Chondrocyte (in vitro differentiated cells): ENCODE data around the gene TSR3. TPM values are rescaled to one million over a fixed set of nuclear protein-coding genes. Genes with fewer than 3 reads are reported as not detected.
"Not testable (repeated sequence)": the region's sequence is repeated elsewhere in the genome, so short reads cannot be mapped to it uniquely, and the experiment has no call there.

ENCODE experiments used
- DNase-seq: peaks from one replicate; pipeline ENCODE4 v3.0.0; 2021; ENCODE audit warnings: mixed read lengths, low spot score
- H3K27ac Mint-ChIP-seq: one replicate; pipeline ENCODE4 v1.8.0; 2021; ENCODE audit warnings: mild to moderate bottlenecking, moderate library complexity, mixed read lengths; ENCODE audit not compliant: unreplicated experiment
- H3K27me3 Mint-ChIP-seq: 2 replicates; pipeline ENCODE4 v1.8.0; 2021; ENCODE audit warnings: low read depth, mixed read lengths
- H3K36me3 Mint-ChIP-seq: 2 replicates; pipeline ENCODE4 v1.8.0; 2021; ENCODE audit warnings: low read depth, mixed read lengths
- H3K4me1 Mint-ChIP-seq: 2 replicates; pipeline ENCODE4 v1.8.0; 2021; ENCODE audit warnings: low read depth, mild to moderate bottlenecking, mixed read lengths
- H3K4me3 Mint-ChIP-seq: one replicate; pipeline ENCODE4 v1.8.0; 2021; ENCODE audit warnings: mild to moderate bottlenecking, moderate library complexity, mixed read lengths; ENCODE audit not compliant: unreplicated experiment
- H3K9me3 Mint-ChIP-seq: 2 replicates; pipeline ENCODE4 v1.8.0; 2021; ENCODE audit warnings: low read depth, mixed read lengths
- total RNA-seq: library from RNA; stranded (reverse); gene quantifications from 3 replicates; pipeline ENCODE4 v1.2.1, GENCODE V29; 2021
- TF ChIP-seq, protein P1 (sequence below): fragments of 200-600 bp; sonication (generic); IDR thresholded peaks from 2 replicates; pipeline ENCODE4 v1.5.0; 2021; ENCODE audit warnings: antibody characterized with exemption, mild to moderate bottlenecking, moderate library complexity

Gene TSR3
- total RNA-seq, 1 donor from 2014 or later = 56.0 TPM

DNA sequence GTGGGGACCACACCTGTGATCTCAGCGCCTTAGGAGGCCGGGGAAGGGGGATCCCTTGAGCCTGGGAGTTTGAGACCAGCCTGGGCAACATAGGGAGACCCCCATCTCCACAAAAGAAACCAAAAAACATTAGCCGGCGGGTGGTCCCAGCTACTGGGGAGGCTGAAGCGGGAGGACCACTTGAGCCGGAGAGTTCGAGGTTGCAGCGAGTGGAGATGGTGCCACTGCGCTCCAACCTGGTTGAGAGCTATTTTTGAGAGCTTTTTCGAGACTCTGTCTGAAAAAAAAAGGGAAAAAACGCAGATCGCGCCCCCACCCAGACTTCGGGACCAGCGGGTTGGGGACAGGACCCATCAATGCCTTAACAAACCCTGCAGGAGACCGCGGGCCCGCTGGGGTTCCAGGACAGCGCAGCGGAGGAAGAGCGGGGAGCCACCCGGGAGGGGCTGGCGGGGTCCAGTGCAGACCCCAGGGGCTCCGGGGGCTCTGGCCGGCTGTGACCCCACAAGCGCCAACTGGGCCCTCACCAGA is 19.0 kb downstream of the TSR3 start:
- Mint-ChIP-seq H3K36me3 (no peaks in the 10 kb centered on the region), H3K9me3 (no peaks in the 10 kb centered on the region), H3K27ac (no peak overlapping the region), H3K27me3 (peaks cover 26% of the 10 kb centered on the region), H3K4me3 (peak overlapping the region; percentile 35), H3K4me1 (peaks cover 4% of the 10 kb centered on the region)
- TF ChIP-seq, protein P1, sequence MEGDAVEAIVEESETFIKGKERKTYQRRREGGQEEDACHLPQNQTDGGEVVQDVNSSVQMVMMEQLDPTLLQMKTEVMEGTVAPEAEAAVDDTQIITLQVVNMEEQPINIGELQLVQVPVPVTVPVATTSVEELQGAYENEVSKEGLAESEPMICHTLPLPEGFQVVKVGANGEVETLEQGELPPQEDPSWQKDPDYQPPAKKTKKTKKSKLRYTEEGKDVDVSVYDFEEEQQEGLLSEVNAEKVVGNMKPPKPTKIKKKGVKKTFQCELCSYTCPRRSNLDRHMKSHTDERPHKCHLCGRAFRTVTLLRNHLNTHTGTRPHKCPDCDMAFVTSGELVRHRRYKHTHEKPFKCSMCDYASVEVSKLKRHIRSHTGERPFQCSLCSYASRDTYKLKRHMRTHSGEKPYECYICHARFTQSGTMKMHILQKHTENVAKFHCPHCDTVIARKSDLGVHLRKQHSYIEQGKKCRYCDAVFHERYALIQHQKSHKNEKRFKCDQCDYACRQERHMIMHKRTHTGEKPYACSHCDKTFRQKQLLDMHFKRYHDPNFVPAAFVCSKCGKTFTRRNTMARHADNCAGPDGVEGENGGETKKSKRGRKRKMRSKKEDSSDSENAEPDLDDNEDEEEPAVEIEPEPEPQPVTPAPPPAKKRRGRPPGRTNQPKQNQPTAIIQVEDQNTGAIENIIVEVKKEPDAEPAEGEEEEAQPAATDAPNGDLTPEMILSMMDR = no peak
- DNase-seq = no peak

DNA sequence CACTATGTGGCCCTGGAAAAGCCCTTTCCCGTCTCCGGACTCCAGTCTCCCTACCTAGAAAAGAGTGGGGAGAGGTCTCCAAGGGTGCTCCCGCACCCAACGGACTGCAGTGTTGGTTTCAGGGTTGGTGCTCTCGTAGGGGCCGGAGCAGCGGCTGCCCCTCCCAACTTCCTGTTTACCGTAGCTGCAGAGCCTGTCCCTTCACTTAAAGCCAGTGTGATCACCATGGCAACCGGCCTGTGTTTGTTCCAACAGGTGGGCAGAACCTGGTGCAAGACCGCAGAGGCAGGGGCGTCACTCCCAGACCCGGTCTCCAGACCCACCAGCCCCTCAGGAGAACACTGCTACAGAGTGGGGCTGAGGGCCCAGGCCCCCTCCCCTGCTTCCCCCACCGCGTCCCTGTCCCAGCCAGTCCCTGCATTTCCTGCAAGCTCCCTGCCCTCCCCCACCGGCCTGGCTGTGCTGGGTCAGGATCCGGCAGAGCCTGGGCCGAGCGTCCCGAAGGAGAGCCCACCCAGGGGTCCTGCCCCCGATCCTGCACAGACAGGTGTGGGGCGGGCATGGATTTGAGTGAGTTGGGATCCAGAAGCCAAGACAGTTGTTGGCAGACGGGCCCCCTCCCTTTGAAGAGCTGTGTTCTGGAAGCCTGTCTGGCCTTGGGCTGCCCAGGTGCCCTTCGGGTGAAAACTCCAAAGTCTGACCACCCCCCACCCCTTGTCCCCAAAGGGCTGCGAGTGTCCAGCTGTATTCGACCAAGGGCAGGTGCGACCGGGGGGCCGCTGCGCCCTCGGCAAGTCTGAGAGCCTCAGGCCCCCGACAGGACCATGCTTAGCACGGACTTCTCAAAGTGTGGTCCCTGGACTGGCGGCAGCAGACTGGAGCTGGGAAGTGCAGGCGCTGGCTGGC is 19.7 kb downstream of the TSR3 start:
- TF ChIP-seq, protein P1 = no peak
- no peak overlapping the region for H3K27ac Mint-ChIP-seq
- H3K4me1 Mint-ChIP-seq = peaks cover 4% of the 10 kb centered on the region
- no peaks in the 10 kb centered on the region for H3K9me3 Mint-ChIP-seq
- peaks cover 26% of the 10 kb centered on the region for H3K27me3 Mint-ChIP-seq
- H3K4me3 Mint-ChIP-seq = no peak overlapping the region
- no peak for DNase-seq
- no peaks in the 10 kb centered on the region for H3K36me3 Mint-ChIP-seq

DNA sequence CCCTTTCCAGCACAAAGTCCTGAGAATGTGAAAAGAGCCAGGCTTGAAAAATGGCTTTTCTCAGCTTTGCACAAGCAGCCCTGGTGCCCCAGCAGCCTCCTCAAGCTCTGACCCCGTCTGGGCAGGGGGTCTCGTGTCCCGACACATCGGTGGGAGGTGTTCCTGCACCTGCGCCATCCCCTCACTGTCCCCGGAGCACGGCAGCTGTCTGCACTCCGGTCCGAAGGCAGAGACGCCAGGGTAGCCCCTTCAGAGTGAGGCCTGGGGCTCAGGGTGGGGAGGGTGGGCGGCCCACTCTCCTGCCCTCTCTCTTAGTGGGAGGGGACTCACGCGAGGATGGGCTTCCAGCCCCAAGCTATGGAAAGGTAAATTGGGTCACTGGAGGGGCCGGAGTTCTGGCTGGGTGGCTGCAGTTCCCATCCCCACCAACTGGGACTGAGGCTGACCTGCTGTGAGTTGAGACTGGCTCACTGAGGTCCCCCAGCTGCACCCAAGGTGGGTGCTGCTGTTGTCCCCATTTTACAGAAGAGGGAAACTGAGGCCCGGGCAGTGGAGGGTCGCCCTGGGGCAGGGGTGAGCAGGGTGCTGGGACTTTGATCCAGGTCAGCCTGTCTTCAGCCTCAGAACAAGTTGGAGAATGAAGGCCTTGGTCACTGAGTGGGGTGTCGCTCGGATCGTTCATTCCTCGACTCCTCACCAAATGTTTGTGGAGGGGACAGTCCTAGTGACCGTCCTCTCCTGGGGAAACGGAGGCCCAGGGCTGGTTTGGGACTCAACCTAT is 20.6 kb downstream of the TSR3 start:
- TF ChIP-seq, protein P1 = peak; percentile 4
- H3K9me3 Mint-ChIP-seq = no peaks in the 10 kb centered on the region
- H3K4me3 Mint-ChIP-seq = no peak overlapping the region
- H3K27ac Mint-ChIP-seq = no peak overlapping the region
- no peak for DNase-seq
- peaks cover 22% of the 10 kb centered on the region for H3K27me3 Mint-ChIP-seq
- peaks cover 4% of the 10 kb centered on the region for H3K4me1 Mint-ChIP-seq
- no peaks in the 10 kb centered on the region for H3K36me3 Mint-ChIP-seq

DNA sequence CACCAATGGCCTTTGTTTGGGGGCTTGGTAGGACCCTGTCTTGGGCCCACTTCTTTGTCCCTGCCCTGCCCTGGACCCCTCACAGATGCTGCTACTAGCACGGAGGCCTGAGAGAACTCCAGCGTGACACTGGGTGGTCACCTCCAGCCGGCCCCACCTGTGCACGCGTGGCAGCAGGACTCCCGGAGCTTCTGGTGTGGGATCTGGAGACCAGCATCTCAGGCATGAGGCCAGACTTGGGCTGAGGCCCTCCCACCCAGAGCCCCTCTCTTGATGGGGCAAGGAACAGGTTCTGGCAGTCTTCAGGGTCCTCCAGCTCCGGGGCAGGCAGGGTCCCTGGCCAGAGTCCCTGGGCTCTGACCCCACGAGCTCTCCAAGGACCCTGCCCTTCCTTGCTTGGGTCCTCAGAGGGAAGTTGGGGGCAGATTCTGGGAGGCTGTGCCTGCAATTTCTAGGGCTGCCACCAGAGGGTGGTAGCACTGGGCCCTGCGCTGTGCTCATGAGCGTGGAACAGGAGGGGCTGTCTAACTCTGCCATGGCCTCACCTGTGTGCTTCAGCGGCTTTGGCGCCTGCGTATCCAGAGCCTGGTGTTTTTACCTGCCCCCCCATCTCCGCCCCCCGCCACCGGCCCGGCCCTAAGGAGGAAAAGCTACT is 21.3 kb downstream of the TSR3 start:
- Mint-ChIP-seq H3K9me3 (no peaks in the 10 kb centered on the region), H3K27me3 (peaks cover 21% of the 10 kb centered on the region), H3K4me3 (no peak overlapping the region), H3K36me3 (no peaks in the 10 kb centered on the region), H3K4me1 (peaks cover 4% of the 10 kb centered on the region), H3K27ac (no peak overlapping the region)
- DNase-seq = no peak
- TF ChIP-seq, protein P1 = peak; percentile 71

DNA sequence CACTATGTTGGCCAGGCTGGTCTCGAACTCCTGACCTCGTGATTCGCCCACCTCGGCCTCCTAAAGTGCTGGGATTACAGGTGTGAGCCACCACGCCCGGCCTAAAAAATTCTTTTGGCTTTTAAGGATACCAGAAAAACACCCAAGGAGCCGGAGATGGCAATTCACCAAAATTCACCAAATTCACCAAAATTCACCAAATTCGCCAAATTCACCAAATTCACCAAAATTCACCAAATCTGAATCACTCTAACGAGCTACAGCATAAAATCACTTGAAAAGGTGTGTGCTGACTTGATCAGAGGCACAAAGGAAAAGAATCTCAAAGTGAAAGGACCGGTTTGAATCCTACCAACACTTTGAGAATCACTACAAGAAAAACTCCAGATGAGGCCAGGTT is 22.7 kb downstream of the TSR3 start:
- not testable (repeated sequence) for H3K4me1 Mint-ChIP-seq, DNase-seq, H3K4me3 Mint-ChIP-seq, H3K27ac Mint-ChIP-seq, H3K9me3 Mint-ChIP-seq, H3K36me3 Mint-ChIP-seq
- H3K27me3 Mint-ChIP-seq = peaks cover 12% of the 10 kb centered on the region

DNA sequence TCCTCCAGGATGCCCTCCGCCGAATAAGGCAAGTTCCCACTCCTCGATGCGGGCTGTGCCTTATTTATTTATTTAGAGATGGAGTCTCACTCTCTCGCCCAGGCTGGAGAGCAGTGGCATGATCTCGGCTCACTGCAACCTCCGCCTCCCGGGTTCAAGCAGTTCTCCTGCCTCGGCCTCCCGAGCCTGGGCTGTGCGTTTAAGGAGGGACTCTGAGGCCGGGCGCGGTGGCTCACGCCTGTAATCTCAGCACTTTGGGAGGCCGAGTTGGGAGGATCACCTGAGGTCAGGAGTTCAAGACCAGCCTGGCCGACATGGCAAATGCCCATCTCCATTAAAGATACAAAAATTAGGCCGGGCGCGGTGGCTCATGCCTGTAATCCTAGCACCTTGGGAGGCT is 23.5 kb downstream of the TSR3 start:
- not testable (repeated sequence) for H3K36me3 Mint-ChIP-seq, H3K4me1 Mint-ChIP-seq, H3K9me3 Mint-ChIP-seq, H3K4me3 Mint-ChIP-seq, DNase-seq, H3K27ac Mint-ChIP-seq
- peaks cover 12% of the 10 kb centered on the region for H3K27me3 Mint-ChIP-seq
